ENCODE measurements around the gene MICA. TPM values are rescaled to one million over a fixed set of nuclear protein-coding genes. Genes with fewer than 3 reads are reported as not detected.
"Not testable (repeated sequence)": the region's sequence is repeated elsewhere in the genome, so short reads cannot be mapped to it uniquely, and the experiment has no call there.

MICA gene
- total and polyA plus RNA-seq, 8 donors = 2.0 to 13.6 (median 11.8) TPM

DNA sequence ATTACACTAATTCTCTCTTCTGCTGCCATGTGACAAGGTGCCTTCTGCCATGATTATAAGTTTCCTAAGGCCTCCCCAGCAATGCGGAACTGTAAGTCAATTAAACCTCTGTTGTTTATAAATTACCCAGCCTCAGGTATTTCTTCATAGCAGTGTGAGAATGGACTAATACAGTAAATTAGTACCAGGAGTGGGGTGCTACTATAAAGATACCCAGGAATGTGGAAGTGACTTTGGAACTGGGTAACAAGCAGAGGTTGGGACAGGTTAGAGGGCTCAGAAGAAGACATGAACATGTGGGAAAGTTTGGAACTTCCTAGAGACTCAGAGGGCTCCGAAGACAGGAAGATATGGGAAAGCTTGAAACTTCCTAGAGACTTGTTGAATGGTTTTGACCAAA lies 34.8 kb downstream of the MICA start:
- TF ChIP-seq POLR2A (IDR thresholded peaks at IDR 0.05) (no peak), POLR2AphosphoS5 (IDR thresholded peaks at IDR 0.05) (no peak), EP300 (IDR thresholded peaks at IDR 0.05) (no peak)
- TF ChIP-seq, protein P1, sequence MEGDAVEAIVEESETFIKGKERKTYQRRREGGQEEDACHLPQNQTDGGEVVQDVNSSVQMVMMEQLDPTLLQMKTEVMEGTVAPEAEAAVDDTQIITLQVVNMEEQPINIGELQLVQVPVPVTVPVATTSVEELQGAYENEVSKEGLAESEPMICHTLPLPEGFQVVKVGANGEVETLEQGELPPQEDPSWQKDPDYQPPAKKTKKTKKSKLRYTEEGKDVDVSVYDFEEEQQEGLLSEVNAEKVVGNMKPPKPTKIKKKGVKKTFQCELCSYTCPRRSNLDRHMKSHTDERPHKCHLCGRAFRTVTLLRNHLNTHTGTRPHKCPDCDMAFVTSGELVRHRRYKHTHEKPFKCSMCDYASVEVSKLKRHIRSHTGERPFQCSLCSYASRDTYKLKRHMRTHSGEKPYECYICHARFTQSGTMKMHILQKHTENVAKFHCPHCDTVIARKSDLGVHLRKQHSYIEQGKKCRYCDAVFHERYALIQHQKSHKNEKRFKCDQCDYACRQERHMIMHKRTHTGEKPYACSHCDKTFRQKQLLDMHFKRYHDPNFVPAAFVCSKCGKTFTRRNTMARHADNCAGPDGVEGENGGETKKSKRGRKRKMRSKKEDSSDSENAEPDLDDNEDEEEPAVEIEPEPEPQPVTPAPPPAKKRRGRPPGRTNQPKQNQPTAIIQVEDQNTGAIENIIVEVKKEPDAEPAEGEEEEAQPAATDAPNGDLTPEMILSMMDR (IDR thresholded peaks at IDR 0.05) = no peak
- no peak for DNase-seq
- H3K27ac ChIP-seq = no peak overlapping the region
- no peaks in the 10 kb centered on the region for H3K36me3 ChIP-seq
- peaks cover 0 to 10% (median 4%) of the 10 kb centered on the region in 4 donors for H3K4me1 ChIP-seq
- no peak overlapping the region for H3K4me3 ChIP-seq
- intact Hi-C loops (cut with DNase I; ENCODE audit: low total_unique reads) = no loop called here
- H3K27me3 ChIP-seq = no peaks in the 10 kb centered on the region
- WGBS, 5 donors = 87 to 100% (median 94%) methylated on average over 2 of the region's 2 CpGs
- H3K9me3 ChIP-seq = peaks cover 4 to 10% (median 8%) of the 10 kb centered on the region in 4 donors

DNA sequence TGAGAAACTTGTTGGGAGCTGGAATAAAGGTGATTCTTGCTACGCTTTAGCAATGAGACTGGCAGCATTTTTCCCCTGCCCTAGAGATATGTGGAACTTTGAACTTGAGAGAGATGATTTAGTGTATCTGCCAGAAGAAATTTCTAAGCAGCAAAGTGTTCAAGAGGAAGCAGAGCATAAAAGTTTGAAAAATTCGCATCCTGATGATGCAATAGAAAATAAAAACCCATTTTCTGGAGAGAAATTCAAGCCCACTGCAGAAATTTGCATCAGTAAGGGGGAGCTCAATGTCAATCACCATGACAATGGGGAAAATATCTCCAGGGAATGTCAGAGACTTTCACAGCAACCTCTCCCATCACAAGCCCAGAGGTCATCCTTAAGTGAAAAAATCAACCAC lies 35.3 kb downstream of the MICA start:
- no peaks in the 10 kb centered on the region for H3K27me3 ChIP-seq
- WGBS, 5 donors = 67 to 93% (median 86%) methylated on average over 2 of the region's 2 CpGs
- DNase-seq = no peak
- intact Hi-C loops (cut with DNase I; ENCODE audit: low total_unique reads) = no loop called here
- H3K27ac ChIP-seq = no peak overlapping the region
- peaks cover 0 to 10% (median 4%) of the 10 kb centered on the region in 4 donors for H3K4me1 ChIP-seq
- H3K36me3 ChIP-seq = no peaks in the 10 kb centered on the region
- TF ChIP-seq POLR2A (IDR thresholded peaks at IDR 0.05) = no peak
- no peak for TF ChIP-seq POLR2AphosphoS5 (IDR thresholded peaks at IDR 0.05)
- no peak for TF ChIP-seq EP300 (IDR thresholded peaks at IDR 0.05)
- TF ChIP-seq, protein P1 (IDR thresholded peaks at IDR 0.05) = no peak
- no peak overlapping the region for H3K4me3 ChIP-seq
- H3K9me3 ChIP-seq = peaks cover 4 to 10% (median 8%) of the 10 kb centered on the region in 4 donors

DNA sequence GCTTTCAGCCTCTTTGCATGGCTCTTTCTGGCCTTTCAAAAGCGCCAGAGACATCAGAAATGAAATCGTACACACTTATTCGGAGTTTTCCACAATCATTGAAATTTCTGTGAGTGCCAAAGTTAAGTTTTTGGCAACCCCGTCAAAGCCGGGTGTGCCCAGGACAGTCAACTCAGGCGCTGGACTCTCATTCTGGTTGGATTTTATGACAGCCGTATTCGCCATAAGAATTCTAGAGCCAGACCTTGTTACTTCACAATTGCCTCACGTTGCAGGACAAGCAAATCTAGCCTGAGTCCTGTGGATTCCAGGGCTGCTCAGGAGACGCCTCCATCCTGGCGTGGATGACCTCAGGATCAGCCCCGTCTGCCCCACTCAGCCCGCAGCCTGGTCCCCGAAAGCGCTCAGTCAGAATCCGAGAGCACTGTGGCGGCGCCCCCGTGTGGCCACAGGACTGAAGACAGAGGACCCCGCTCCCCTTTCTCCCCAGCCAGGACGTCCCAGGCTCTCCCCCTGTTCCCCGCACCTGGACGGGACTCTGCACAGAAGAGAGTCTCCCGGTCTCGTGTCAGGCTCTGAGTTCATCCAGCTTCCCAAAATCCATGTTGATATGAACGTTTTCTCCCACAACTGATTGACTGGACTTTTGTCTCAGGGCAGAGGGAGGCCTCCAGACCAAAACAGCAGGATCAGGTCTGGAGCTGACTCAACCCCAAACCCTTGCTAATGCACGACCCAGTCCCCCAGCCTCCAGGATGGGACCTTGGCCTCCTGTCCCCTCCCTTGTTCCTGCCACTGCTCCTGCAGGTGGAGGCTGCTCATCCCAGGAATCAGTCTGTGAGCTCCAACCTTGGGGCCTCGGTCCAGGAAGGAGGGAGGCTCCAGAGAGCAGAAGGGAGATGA lies 38.2 kb downstream of the MICA start:
- Histone ChIP-seq H3K27ac (no peak overlapping the region), H3K9me3 (peaks cover 4 to 10% (median 8%) of the 10 kb centered on the region in 4 donors), H3K36me3 (no peaks in the 10 kb centered on the region), H3K4me1 (peaks cover 0 to 10% (median 4%) of the 10 kb centered on the region in 4 donors), H3K4me3 (peak overlapping the region in 1 of 4 donors; percentile 7), H3K27me3 (no peaks in the 10 kb centered on the region)
- intact Hi-C loops (cut with DNase I; ENCODE audit: low total_unique reads) = loop anchor here (5.0 kb wide), 1 partner anchor 44 kb away; no protein-coding TSS in a partner anchor
- peak; percentile 87 to 89 for DNase-seq
- TF ChIP-seq POLR2AphosphoS5 (IDR thresholded peaks at IDR 0.05) = peak in 1 of 3 donors; percentile 24
- TF ChIP-seq, protein P1 (IDR thresholded peaks at IDR 0.05) = peak in 5 of 7 experiments; percentile 67 to 89 (median 74)
- TF ChIP-seq POLR2A (IDR thresholded peaks at IDR 0.05) = no peak
- TF ChIP-seq EP300 (IDR thresholded peaks at IDR 0.05) = no peak
- 18 to 33% (median 21%) methylated on average over 17 to 28 of the region's 28 CpGs for WGBS, 5 donors

DNA sequence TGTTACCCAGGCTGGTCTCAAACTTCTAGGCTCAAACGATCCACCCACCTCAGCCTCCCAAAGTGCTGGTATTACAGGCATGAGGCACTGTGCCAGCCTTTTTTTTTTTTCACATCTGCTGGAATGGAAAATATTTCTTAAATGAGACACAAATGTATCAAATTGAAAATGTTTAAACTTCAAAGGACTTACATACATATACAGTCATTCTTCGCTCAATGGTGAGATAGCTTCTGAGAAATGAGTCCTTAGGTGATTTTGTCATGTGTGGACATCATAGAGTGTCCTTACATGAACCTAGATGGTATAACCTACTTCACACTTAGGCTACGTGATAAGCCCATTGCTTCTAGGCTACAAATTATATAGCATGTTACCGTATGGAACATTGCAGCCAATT lies 43.1 kb downstream of the MICA start:
- DNase-seq = no peak
- TF ChIP-seq, protein P1 (IDR thresholded peaks at IDR 0.05) = no peak
- TF ChIP-seq POLR2AphosphoS5 (IDR thresholded peaks at IDR 0.05) (no peak), POLR2A (IDR thresholded peaks at IDR 0.05) (no peak), EP300 (IDR thresholded peaks at IDR 0.05) (no peak)
- Histone ChIP-seq H3K4me3 (no peak overlapping the region), H3K27me3 (peaks cover 0 to 8% (median 0%) of the 10 kb centered on the region in 3 donors), H3K4me1 (peaks cover 0 to 5% (median 2%) of the 10 kb centered on the region in 4 donors), H3K36me3 (no peaks in the 10 kb centered on the region), H3K9me3 (no peaks in the 10 kb centered on the region), H3K27ac (no peak overlapping the region)
- intact Hi-C loops (cut with DNase I; ENCODE audit: low total_unique reads) = no loop called here
- WGBS, 5 donors = 52 to 68% (median 61%) methylated on average over 4 of the region's 4 CpGs

DNA sequence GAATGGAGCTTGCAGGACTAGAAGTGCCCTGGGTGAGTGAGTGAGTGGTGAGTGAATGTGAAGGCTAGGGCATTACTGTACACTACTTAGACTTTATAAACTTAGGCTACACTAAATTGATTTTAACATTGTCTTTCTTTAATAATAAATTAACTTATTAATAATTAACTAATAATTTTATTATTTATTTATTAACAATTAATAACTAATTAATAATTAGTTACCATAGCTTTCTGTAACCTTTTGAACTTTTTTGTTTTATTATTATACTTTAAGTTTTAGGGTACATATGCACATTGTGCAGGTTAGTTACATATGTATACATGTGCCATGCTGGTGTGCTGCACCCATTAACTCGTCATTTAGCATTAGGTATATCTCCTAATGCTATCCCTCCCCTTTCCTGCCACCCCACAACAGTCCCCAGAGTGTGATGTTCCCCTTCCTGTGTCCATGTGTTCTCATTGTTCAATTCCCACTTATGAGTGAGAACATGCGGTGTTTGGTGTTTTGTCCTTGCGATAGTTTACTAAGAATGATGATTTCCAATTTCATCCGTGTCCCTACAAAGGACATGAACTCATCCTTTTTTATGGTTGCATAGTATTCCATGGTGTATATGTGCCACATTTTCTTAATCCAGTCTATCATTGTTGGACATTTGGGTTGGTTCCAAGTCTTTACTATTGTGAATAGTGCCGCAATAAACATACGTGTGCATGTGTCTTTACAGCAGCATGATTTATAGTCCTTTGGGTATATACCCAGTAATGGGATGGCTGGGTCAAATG lies 43.8 kb downstream of the MICA start:
- not testable (repeated sequence) for H3K9me3 ChIP-seq, H3K4me1 ChIP-seq
- WGBS, 5 donors = 83 to 96% (median 90%) methylated on average over 3 to 6 of the region's 6 CpGs

More for the DNA sequence above, 43.8 kb downstream of the MICA start:
- H3K36me3 ChIP-seq; H3K27ac ChIP-seq; H3K27me3 ChIP-seq; DNase-seq; intact Hi-C loops (cut with DNase I; ENCODE audit: low total_unique reads); H3K4me3 ChIP-seq: not testable (repeated sequence)
